ENCODE data around the gene PIEZO2.
"Not testable (repeated sequence)": the region's sequence is repeated elsewhere in the genome, so short reads cannot be mapped to it uniquely, and the experiment has no call there.

PIEZO2 gene

GRCh38 chr18:11150271-11150615, 874 bp upstream of the PIEZO2 start:
- DNase-seq (ENCODE audit: low read depth): no peak

GRCh38 chr18:11148680-11149440, 509 bp downstream of the PIEZO2 start:
- no peak for DNase-seq (ENCODE audit: low read depth)

- no peak for DNase-seq (ENCODE audit: low read depth)
Observed at GRCh38 chr18:11147962-11148679, 1.2 kb downstream of the PIEZO2 start.

- DNase-seq (ENCODE audit: low read depth): no peak
Observed at GRCh38 chr18:11147371-11147951, 1.9 kb downstream of the PIEZO2 start.

- no peak for DNase-seq (ENCODE audit: low read depth)
Observed at GRCh38 chr18:11146947-11147345, 2.4 kb downstream of the PIEZO2 start.

- DNase-seq (ENCODE audit: low read depth): no peak
Observed at GRCh38 chr18:11146238-11146946, 3.0 kb downstream of the PIEZO2 start.

GRCh38 chr18:11145413-11146191, 3.8 kb downstream of the PIEZO2 start:
- DNase-seq (ENCODE audit: low read depth): no peak

- DNase-seq (ENCODE audit: low read depth): no peak
Observed at GRCh38 chr18:11137400-11137799, 12.0 kb downstream of the PIEZO2 start.

- DNase-seq (ENCODE audit: low read depth): no peak
Observed at GRCh38 chr18:11136241-11136640, 13.1 kb downstream of the PIEZO2 start.

- no peak for DNase-seq (ENCODE audit: low read depth)
Observed at GRCh38 chr18:11134940-11135339, 14.4 kb downstream of the PIEZO2 start.

GRCh38 chr18:11129059-11129458, 20.3 kb downstream of the PIEZO2 start:
- DNase-seq (ENCODE audit: low read depth): not testable (repeated sequence)

GRCh38 chr18:11125492-11126315, 23.7 kb downstream of the PIEZO2 start:
- DNase-seq (ENCODE audit: low read depth): no peak

GRCh38 chr18:11124054-11124453, 25.3 kb downstream of the PIEZO2 start:
- no peak for DNase-seq (ENCODE audit: low read depth)

GRCh38 chr18:11121443-11121849, 27.9 kb downstream of the PIEZO2 start:
- DNase-seq (ENCODE audit: low read depth): no peak

- no peak for DNase-seq (ENCODE audit: low read depth)
Observed at GRCh38 chr18:11119959-11120587, 29.3 kb downstream of the PIEZO2 start.

GRCh38 chr18:11119550-11119949, 29.8 kb downstream of the PIEZO2 start:
- DNase-seq (ENCODE audit: low read depth): no peak

GRCh38 chr18:11118051-11118766, 31.2 kb downstream of the PIEZO2 start:
- no peak for DNase-seq (ENCODE audit: low read depth)

- DNase-seq (ENCODE audit: low read depth): no peak
Observed at GRCh38 chr18:11115276-11115675, 34.1 kb downstream of the PIEZO2 start.

- DNase-seq (ENCODE audit: low read depth): no peak
Observed at GRCh38 chr18:11114653-11115052, 34.7 kb downstream of the PIEZO2 start.

- DNase-seq (ENCODE audit: low read depth): no peak
Observed at GRCh38 chr18:11113937-11114336, 35.4 kb downstream of the PIEZO2 start.
